HepG2 (cell line): ENCODE data around the gene LYRM4. TPM values are rescaled to one million over a fixed set of nuclear protein-coding genes. Genes with fewer than 3 reads are reported as not detected.

Experiments
- ATAC-seq: fragments of 200-7000 bp; cut with Tn5 transposase; 3 replicates; pipeline ENCODE4 v1.9.1; 2020; ENCODE audit warnings: mild to moderate bottlenecking, moderate library complexity
- BruUV-seq: library from RNA; stranded (reverse); fragments of 400-500 nt; replicated peaks from 2 replicates; lab custom pipeline; 2021; lab: Mats Ljungman, UMichigan
- CTCF ChIA-PET: fragments of 300-600 bp; formaldehyde crosslinking; extraction: SDS; loops from one replicate; lab custom pipeline; 2021; ENCODE audit warnings: low total read pairs, inconsistent platforms, low intra/inter-chr PET ratio; lab: Yijun Ruan, JAX
- POLR2A ChIA-PET: fragments of 350-600 bp; sonication (Branson Sonifier 250); formaldehyde crosslinking; loops from one replicate; lab custom pipeline; 2020; ENCODE audit warnings: antibody characterized with exemption, inconsistent platforms; lab: Yijun Ruan, JAX
- DNase-seq: peaks from one replicate; pipeline ENCODE4 v3.0.0-alpha.2; 2015; ENCODE audit warnings: low spot score
- FAIRE-seq: peaks from 3 replicates; lab custom pipeline; 2011; peaks lifted over from hg19 to GRCh38; lab: Jason Lieb, UNC
- H2AFZ ChIP-seq: one replicate; pipeline ENCODE4 v1.6.1; 2011; ENCODE audit warnings: low read length, inconsistent platforms
- H3K27ac ChIP-seq: fragments of 300-600 bp; 3 replicates; pipeline ENCODE4 v1.8.0; 2011; ENCODE audit warnings: mixed run types, mild to moderate bottlenecking, mixed read lengths, low read length, inconsistent platforms; ENCODE audit not compliant: insufficient read depth; ENCODE audit errors: extremely low read length
- H3K27me3 ChIP-seq, 2 experiments: fragments of 200-600 bp in 1 of 2; 2 replicates in 1 of 2; 3 replicates in 1 of 2; pipeline versions ENCODE4 v1.6.0 to v1.8.0; 2011; ENCODE audit warnings: low read length in 2 of 2, mild to moderate bottlenecking in 2 of 2, moderate library complexity in 2 of 2, inconsistent platforms in 1 of 2; ENCODE audit not compliant: insufficient read depth in 2 of 2, control insufficient read depth in 1 of 2
- H3K36me3 ChIP-seq, 2 experiments: fragments of 200-600 bp in 1 of 2; replicated peaks in 1 of 2; 2 replicates in 1 of 2; 3 replicates in 1 of 2; pipeline versions ENCODE4 v1.5.1 to v1.8.0; 2011; ENCODE audit warnings: low read length in 2 of 2, inconsistent platforms in 1 of 2; ENCODE audit not compliant: insufficient read depth in 2 of 2, control insufficient read depth in 1 of 2
- H3K4me1 ChIP-seq: 2 replicates; pipeline ENCODE4 v1.5.1; 2012; ENCODE audit warnings: low read length, inconsistent platforms; ENCODE audit not compliant: insufficient read depth
- H3K4me2 ChIP-seq: 2 replicates; pipeline ENCODE4 v1.6.0; 2011; ENCODE audit warnings: low read depth, low read length, inconsistent platforms
- H3K4me3 ChIP-seq, 3 experiments: fragments of 200-600 bp in 1 of 3; sonication (generic), shearing (Covaris generic) in 1 of 3; replicated peaks in 1 of 3; 2 replicates each; pipeline ENCODE4 v1.5.1; 2011 to 2016; ENCODE audit warnings: low read length in 3 of 3, inconsistent platforms in 2 of 3, low read depth in 2 of 3, mild to moderate bottlenecking in 2 of 3, control low read depth in 1 of 3, mixed read lengths in 1 of 3; ENCODE audit not compliant: insufficient read depth in 1 of 3
- H3K79me2 ChIP-seq: one replicate; pipeline ENCODE4 v1.6.1; 2011; ENCODE audit warnings: low read length, inconsistent platforms; ENCODE audit not compliant: insufficient read depth
- H3K9ac ChIP-seq: 2 replicates; pipeline ENCODE4 v1.6.0; 2011; ENCODE audit warnings: mild to moderate bottlenecking, low read depth, low read length, inconsistent platforms; ENCODE audit not compliant: insufficient read depth
- H3K9me3 ChIP-seq: 2 replicates; pipeline ENCODE4 v1.5.1; 2012; ENCODE audit warnings: mild to moderate bottlenecking, low read length
- H4K20me1 ChIP-seq: 2 replicates; pipeline ENCODE4 v1.6.0; 2011; ENCODE audit warnings: inconsistent platforms, mild to moderate bottlenecking, low read length, moderate library complexity; ENCODE audit not compliant: insufficient read depth
- ARNTL ChIP-seq: sonication (generic); formaldehyde crosslinking; IDR thresholded peaks from 2 replicates; pipeline ENCODE4 v1.4.0; 2020; ENCODE audit warnings: mild to moderate bottlenecking, missing genetic modification reagents
- ATF7 ChIP-seq, 2 experiments: fragments of 450-650 bp in 1 of 2; sonication (generic) in 1 of 2; formaldehyde crosslinking in 1 of 2; IDR thresholded peaks; 2 replicates each; pipeline versions ENCODE4 v1.4.0 to v1.6.1; 2016 to 2020; ENCODE audit warnings: antibody characterized with exemption in 1 of 2, mild to moderate bottlenecking in 1 of 2, missing genetic modification reagents in 1 of 2
- CHCHD3 ChIP-seq: sonication (generic); formaldehyde crosslinking; IDR thresholded peaks from 2 replicates; pipeline ENCODE4 v1.8.0; 2022; ENCODE audit warnings: mild to moderate bottlenecking, missing genetic modification reagents, moderate library complexity
- GTF2F1 ChIP-seq: fragments of 150-350 bp; IDR thresholded peaks from 2 replicates; pipeline ENCODE4 v1.6.1; 2014; ENCODE audit warnings: low read length
- HMG20A ChIP-seq: IDR thresholded peaks from 2 replicates; pipeline ENCODE4 v1.6.1; 2016; ENCODE audit warnings: borderline replicate concordance
- IRF2 ChIP-seq: IDR thresholded peaks from 2 replicates; pipeline ENCODE4 v1.6.1; 2018; ENCODE audit warnings: missing genetic modification reagents, missing compliant biosample characterization
- MBD4 ChIP-seq: IDR thresholded peaks from 2 replicates; pipeline ENCODE4 v1.6.1; 2012; ENCODE audit warnings: low read length, inconsistent platforms, borderline replicate concordance
- MYNN ChIP-seq: sonication (generic); formaldehyde crosslinking; IDR thresholded peaks from 2 replicates; pipeline ENCODE4 v1.4.0; 2020; ENCODE audit warnings: mild to moderate bottlenecking, low read depth, missing genetic modification reagents
- SP140L ChIP-seq: sonication (generic); formaldehyde crosslinking; IDR thresholded peaks from 2 replicates; pipeline ENCODE4 v1.4.0; 2020; ENCODE audit warnings: missing genetic modification reagents, borderline replicate concordance
- SRY ChIP-seq: sonication (generic); formaldehyde crosslinking; IDR thresholded peaks from 2 replicates; pipeline ENCODE4 v1.8.0; 2022; ENCODE audit warnings: mild to moderate bottlenecking, missing genetic modification reagents
- ZNF121 ChIP-seq: sonication (generic); formaldehyde crosslinking; IDR thresholded peaks from 2 replicates; pipeline ENCODE4 v1.5.0; 2020; ENCODE audit warnings: mild to moderate bottlenecking, missing genetic modification reagents
- ZNF143 ChIP-seq: sonication (generic); formaldehyde crosslinking; IDR thresholded peaks from 2 replicates; pipeline ENCODE4 v1.4.0; 2020; ENCODE audit warnings: missing genetic modification reagents
- ZNF234 ChIP-seq: sonication (generic); formaldehyde crosslinking; conservative IDR thresholded peaks from 2 replicates; pipeline ENCODE4 v1.5.1; 2020; ENCODE audit warnings: mild to moderate bottlenecking, missing genetic modification reagents
- ZNF30 ChIP-seq: sonication (generic); formaldehyde crosslinking; IDR thresholded peaks from 2 replicates; pipeline ENCODE4 v1.5.0; 2020; ENCODE audit warnings: mild to moderate bottlenecking, missing genetic modification reagents
- WGBS: methylation state at CpG from one replicate; pipeline ENCODE4 v1.1.6; 2017; ENCODE audit warnings: low lambda C conversion rate; 5-methylcytosine and 5-hydroxymethylcytosine counted together
- in situ Hi-C: cut with HindIII; loops from 2 replicates; pipeline ENCODE4 v1.10.0; 2017; ENCODE audit warnings: low pct_unique_long_range_greater_than_20kb; ENCODE audit not compliant: extremely low pct_ligation_motif_present
- intact Hi-C: fragments of 100-400 bp; cut with micrococcal nuclease; formaldehyde crosslinking; loops from one replicate; pipeline ENCODE4 v1.10.0; 2022; ENCODE audit not compliant: unreplicated experiment
- polyA plus RNA-seq, 8 experiments: library from polyadenylated mRNA; depleted of rRNA in 3 of 8; stranded (reverse) in 7 of 8; unstranded in 1 of 8; fragments of >200 nt; fragmentation: Illumina TruSeq in 4 of 8; extraction: Trizol in 4 of 8; gene quantifications; 2 replicates each; pipeline versions ENCODE4 v1.2.1 to v1.2.3, GENCODE V29; 2011 to 2016; ENCODE audit warnings: low read depth in 4 of 8, missing spikeins in 1 of 8, mixed read lengths in 1 of 8; ENCODE audit not compliant: insufficient read depth in 1 of 8
- total RNA-seq, 5 experiments: library from RNA; depleted of rRNA; stranded (reverse); fragments of >200 nt; fragmentation: Illumina TruSeq; extraction: Trizol; gene quantifications; 2 replicates each; pipeline ENCODE4 v1.2.3, GENCODE V29; 2016; ENCODE audit warnings: low read depth in 1 of 5

The LYRM4 gene
- total and polyA plus RNA-seq, 2 of the 13 experiments (the other 11 are each of a cell fraction or from before 2014, with no cell fraction given), result 64.6 to 67.5 TPM

- Histone ChIP-seq H3K4me2 (no peak overlapping the region), H4K20me1 (no peaks in the 10 kb centered on the region), H3K36me3 (peaks cover 9 to 28% of the 10 kb centered on the region in 2 experiments; a peak in 3 of 5 replicates), H3K9ac (no peak overlapping the region), H3K4me1 (no peaks in the 10 kb centered on the region), H2AFZ (no peak overlapping the region), H3K27me3 (no peaks in the 10 kb centered on the region), H3K79me2 (no peaks in the 10 kb centered on the region), H3K4me3 (no peak overlapping the region), H3K9me3 (no peaks in the 10 kb centered on the region), H3K27ac (no peak overlapping the region)
- ChIA-PET CTCF (no interaction called here), POLR2A (no interaction called here)
- intact Hi-C loops (no loop called here), in situ Hi-C loops (no loop called here)
- no peak for DNase-seq
- FAIRE-seq, result no peak
- no TSS peak for BruUV-seq
- 97% methylated on average over 10 of the region's 10 CpGs for WGBS
- no peak for ATAC-seq
- TF ChIP-seq GTF2F1 (no peak), ZNF143 (CRISPR knock-in tag) (no peak), SP140L (CRISPR knock-in tag) (no peak), IRF2 (CRISPR knock-in tag) (no peak), ARNTL (CRISPR knock-in tag) (no peak), SRY (CRISPR knock-in tag) (no peak), ZNF121 (CRISPR knock-in tag) (no peak), MBD4 (no peak), ZNF30 (CRISPR knock-in tag) (no peak), ATF7 (IDR thresholded peaks at IDR 0.05) (no peak), ATF7 (CRISPR knock-in tag; IDR thresholded peaks at IDR 0.05) (no peak), HMG20A (no peak), ZNF234 (no peak), MYNN (CRISPR knock-in tag) (no peak), CHCHD3 (CRISPR knock-in tag) (no peak)
These were observed 153.4 kb downstream of the LYRM4 start for GRCh38 chr6:5107341-5107740.
